Right lobe of liver (tissue), 6 donors: ENCODE data around the gene TMEM38B. TPM values are rescaled to one million over a fixed set of nuclear protein-coding genes. Genes with fewer than 3 reads are reported as not detected.

Source experiments
- ATAC-seq, 4 donors: fragments of 200-7000 bp; cut with Tn5 transposase; one replicate each; pipeline ENCODE4 v1.9.1; 2020; ENCODE audit warnings: mild to moderate bottlenecking in 4 of 4, moderate library complexity in 4 of 4
- DNase-seq, 3 donors: peaks; one replicate each; pipeline ENCODE4 v3.0.0-alpha.2; 2020
- H3K27ac ChIP-seq, 3 donors: fragments of 200-600 bp; one replicate each; pipeline ENCODE4 v1.8.0; 2022
- H3K27me3 ChIP-seq, 2 donors: fragments of 200-600 bp; one replicate each; pipeline ENCODE4 v1.8.0; 2022
- H3K36me3 ChIP-seq, 4 donors: fragments of 200-600 bp; sonication (generic) in 1 of 4; one replicate each; pipeline versions ENCODE4 v1.5.1 to v1.8.0; 2017 to 2022; ENCODE audit warnings: control low read depth in 1 of 4
- H3K4me1 ChIP-seq, 4 donors: fragments of 200-600 bp; sonication (generic) in 1 of 4; one replicate each; pipeline versions ENCODE4 v1.5.1 to v1.8.0; 2017 to 2022; ENCODE audit warnings: control low read depth in 1 of 4
- H3K4me3 ChIP-seq, 3 donors: fragments of 200-600 bp; one replicate each; pipeline ENCODE4 v1.8.0; 2022
- H3K9me3 ChIP-seq, 4 donors: fragments of 200-600 bp; sonication (generic) in 1 of 4; one replicate each; pipeline versions ENCODE4 v1.5.1 to v1.8.0; 2017 to 2022; ENCODE audit warnings: control low read depth in 1 of 4
- POLR2A ChIP-seq: fragments of 450-650 bp; IDR thresholded peaks from one replicate; pipeline ENCODE4 v1.6.1; 2017; ENCODE audit warnings: antibody characterized with exemption, mild to moderate bottlenecking
- WGBS: methylation state at CpG from one replicate; pipeline ENCODE4 v1.1.6; 2018; ENCODE audit warnings: low coverage, low lambda C conversion rate; ENCODE audit not compliant: insufficient coverage; ENCODE audit errors: missing lambda C conversion rate; 5-methylcytosine and 5-hydroxymethylcytosine counted together
- intact Hi-C, 2 donors: fragments of 100-400 bp; cut with DNase I; formaldehyde crosslinking; loops; one replicate each; pipeline versions ENCODE4 v1.11.2 to v1.14.1; 2022
- total RNA-seq, 6 experiments: library from RNA; depleted of rRNA in 2 of 6; stranded (reverse); fragments of >200 nt in 2 of 6; fragmentation: NEBNext Ultra II Directional in 3 of 6; extraction: Animal tissue kit (Norgen Biotek cat#: 25700) in 3 of 6; gene quantifications; one replicate each; pipeline versions ENCODE4 v1.1.0 to v1.2.4, GENCODE V29; 2016 to 2023
- TF ChIP-seq, protein P1 (sequence below), 4 donors: fragments of 200-600 bp in 3 of 4; fragments of 450-650 bp in 1 of 4; IDR thresholded peaks; one replicate each; pipeline versions ENCODE4 v1.5.1 to v1.8.0; 2016 to 2022; ENCODE audit warnings: antibody characterized with exemption in 4 of 4, mild to moderate bottlenecking in 2 of 4
- donor health status: DM: no; HTN: yes; CAD: no.
- donor health status: DM: no; HTN: no; CAD: no.
- donor health status: DM: no; HTN: no; CAD: no.
- donor health status: DM: no; HTN: yes; CAD: no.
- donor health status: DM: no; HTN: yes; CAD: no.

TMEM38B gene
- total RNA-seq, 6 experiments from 2014 or later, result 9.5 to 16.9 (median 11.9) TPM

DNA sequence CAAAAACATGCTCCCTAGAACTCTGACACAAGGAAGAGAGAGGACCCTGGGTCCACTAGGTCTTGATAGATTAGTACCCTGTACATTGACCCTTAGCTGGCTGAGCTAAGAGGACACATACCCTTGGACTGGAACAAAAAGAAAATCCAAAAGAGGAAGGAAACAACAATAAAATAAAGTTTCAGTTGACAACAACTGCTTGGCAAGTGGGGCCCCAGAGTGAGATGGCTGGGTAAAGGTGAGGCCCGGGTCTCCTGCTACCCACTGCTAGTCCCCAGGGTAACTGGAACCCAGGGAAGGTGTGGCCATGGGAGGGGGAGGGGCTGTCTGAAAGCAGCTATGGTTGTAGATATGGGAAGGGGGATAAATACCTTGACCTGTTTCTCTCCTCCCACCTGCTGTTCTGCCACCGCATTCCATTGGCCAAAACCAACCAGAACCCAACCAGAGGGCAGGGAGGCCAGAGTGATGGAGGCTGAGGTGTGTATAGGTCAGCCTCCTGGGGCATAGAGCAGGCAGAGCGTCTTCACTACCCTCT, 20.4 kb upstream of the TMEM38B start:
- Histone ChIP-seq H3K36me3 (no peaks in the 10 kb centered on the region), H3K9me3 (no peaks in the 10 kb centered on the region), H3K4me3 (no peak overlapping the region), H3K27ac (no peak overlapping the region), H3K4me1 (peaks cover 0 to 34% (median 3%) of the 10 kb centered on the region in 4 donors), H3K27me3 (no peaks in the 10 kb centered on the region)
- intact Hi-C loops, result no loop called here
- DNase-seq, result no peak
- 68% methylated on average over 3 of the region's 3 CpGs for WGBS
- no peak for ATAC-seq
- TF ChIP-seq POLR2A, result no peak
- TF ChIP-seq, protein P1, sequence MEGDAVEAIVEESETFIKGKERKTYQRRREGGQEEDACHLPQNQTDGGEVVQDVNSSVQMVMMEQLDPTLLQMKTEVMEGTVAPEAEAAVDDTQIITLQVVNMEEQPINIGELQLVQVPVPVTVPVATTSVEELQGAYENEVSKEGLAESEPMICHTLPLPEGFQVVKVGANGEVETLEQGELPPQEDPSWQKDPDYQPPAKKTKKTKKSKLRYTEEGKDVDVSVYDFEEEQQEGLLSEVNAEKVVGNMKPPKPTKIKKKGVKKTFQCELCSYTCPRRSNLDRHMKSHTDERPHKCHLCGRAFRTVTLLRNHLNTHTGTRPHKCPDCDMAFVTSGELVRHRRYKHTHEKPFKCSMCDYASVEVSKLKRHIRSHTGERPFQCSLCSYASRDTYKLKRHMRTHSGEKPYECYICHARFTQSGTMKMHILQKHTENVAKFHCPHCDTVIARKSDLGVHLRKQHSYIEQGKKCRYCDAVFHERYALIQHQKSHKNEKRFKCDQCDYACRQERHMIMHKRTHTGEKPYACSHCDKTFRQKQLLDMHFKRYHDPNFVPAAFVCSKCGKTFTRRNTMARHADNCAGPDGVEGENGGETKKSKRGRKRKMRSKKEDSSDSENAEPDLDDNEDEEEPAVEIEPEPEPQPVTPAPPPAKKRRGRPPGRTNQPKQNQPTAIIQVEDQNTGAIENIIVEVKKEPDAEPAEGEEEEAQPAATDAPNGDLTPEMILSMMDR (IDR thresholded peaks at IDR 0.05), result no peak

DNA sequence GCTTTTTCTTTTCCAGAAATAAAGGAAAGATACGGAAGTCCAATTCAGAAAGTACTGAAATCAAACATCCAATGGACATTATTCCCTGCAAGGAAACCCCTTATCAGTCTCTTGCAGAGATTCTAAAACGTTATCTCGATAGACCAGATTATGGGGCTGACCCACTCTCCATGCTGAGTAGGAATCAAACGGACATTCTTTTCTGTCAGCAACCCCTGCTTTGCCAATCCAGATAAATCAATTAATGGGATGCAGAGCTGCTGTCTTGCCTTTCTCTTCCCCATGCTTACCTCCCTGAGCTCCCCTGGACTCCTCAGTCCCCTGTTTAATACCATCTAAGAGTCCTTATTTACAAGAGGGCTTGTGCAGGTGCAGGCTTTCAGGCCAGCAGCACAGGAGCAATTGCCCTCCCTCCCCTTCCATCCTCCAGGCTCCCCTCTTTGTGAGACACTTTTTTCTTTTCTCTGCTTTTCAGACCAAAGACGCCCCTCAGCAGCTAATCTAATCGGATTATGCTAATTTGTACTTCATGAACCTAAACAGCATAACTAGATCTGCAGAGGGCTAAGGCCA, 17.9 kb upstream of the TMEM38B start:
- Histone ChIP-seq H3K27me3 (no peaks in the 10 kb centered on the region), H3K4me3 (no peak overlapping the region), H3K36me3 (no peaks in the 10 kb centered on the region), H3K27ac (no peak overlapping the region), H3K4me1 (peaks cover 0 to 25% (median 7%) of the 10 kb centered on the region in 4 donors), H3K9me3 (no peaks in the 10 kb centered on the region)
- intact Hi-C loops, result no loop called here
- no peak for DNase-seq
- WGBS, result 74% methylated on average over 6 of the region's 6 CpGs
- no peak for TF ChIP-seq POLR2A
- TF ChIP-seq, protein P1 (IDR thresholded peaks at IDR 0.05), result no peak
- ATAC-seq, result no peak

DNA sequence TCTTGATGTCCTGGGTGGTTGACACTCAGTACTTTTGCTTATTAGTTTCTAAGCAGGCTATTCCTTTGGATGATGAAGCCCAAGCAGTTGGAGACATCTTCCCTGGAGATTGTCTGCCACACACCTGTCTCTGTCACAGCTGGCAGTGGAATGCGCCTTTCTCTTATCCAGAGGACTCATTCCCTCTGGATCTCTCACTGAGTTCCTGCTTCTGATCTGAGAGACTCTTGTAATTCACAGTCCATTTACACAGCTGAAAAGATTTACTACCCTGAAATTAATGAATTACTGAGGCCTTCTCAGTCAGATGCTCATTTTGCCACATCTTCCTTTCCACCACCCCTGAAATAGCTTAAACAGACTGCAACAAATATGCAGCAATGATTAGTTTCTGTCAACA, 16.2 kb upstream of the TMEM38B start:
- H3K27ac ChIP-seq, result no peak overlapping the region
- WGBS, result no CpG with 5 or more reads among the region's 1 CpG
- peaks cover 0 to 20% (median 5%) of the 10 kb centered on the region in 4 donors for H3K4me1 ChIP-seq
- H3K36me3 ChIP-seq, result no peaks in the 10 kb centered on the region
- no peak overlapping the region for H3K4me3 ChIP-seq
- TF ChIP-seq, protein P1 (IDR thresholded peaks at IDR 0.05), result no peak
- no peak for TF ChIP-seq POLR2A
- H3K27me3 ChIP-seq, result no peaks in the 10 kb centered on the region
- H3K9me3 ChIP-seq, result no peaks in the 10 kb centered on the region
- no peak for ATAC-seq
- intact Hi-C loops, result no loop called here
- no peak for DNase-seq

DNA sequence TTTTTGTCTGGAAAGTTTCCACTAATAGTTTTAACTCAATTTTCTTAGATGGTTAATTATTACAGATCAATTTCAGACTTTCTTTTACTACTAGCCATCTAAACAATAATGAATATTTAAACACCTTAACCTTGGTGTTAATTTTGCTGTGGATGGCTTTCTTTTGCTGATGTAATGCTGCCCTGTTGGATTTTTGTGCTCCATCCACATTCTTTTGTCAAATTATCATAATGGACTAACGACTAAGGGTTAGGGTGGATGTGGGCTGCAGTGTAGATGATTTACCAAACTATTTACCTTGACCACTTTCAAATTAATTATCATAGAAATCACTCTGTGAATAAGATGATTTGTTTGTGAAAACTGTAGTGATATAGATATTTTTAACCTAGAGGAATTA, 15.6 kb upstream of the TMEM38B start:
- intact Hi-C loops, result no loop called here
- no peak overlapping the region for H3K4me3 ChIP-seq
- no peaks in the 10 kb centered on the region for H3K9me3 ChIP-seq
- H3K4me1 ChIP-seq, result peaks cover 0 to 14% (median 5%) of the 10 kb centered on the region in 4 donors
- no peaks in the 10 kb centered on the region for H3K27me3 ChIP-seq
- H3K27ac ChIP-seq, result no peak overlapping the region
- H3K36me3 ChIP-seq, result no peaks in the 10 kb centered on the region
- DNase-seq (no peak), ATAC-seq (no peak)
- TF ChIP-seq, protein P1 (IDR thresholded peaks at IDR 0.05), result no peak
- TF ChIP-seq POLR2A, result no peak
- WGBS, result 14% methylated on average over 1 of the region's 1 CpG
